ENCODE results near the gene HHATL.

The HHATL gene

DNA sequence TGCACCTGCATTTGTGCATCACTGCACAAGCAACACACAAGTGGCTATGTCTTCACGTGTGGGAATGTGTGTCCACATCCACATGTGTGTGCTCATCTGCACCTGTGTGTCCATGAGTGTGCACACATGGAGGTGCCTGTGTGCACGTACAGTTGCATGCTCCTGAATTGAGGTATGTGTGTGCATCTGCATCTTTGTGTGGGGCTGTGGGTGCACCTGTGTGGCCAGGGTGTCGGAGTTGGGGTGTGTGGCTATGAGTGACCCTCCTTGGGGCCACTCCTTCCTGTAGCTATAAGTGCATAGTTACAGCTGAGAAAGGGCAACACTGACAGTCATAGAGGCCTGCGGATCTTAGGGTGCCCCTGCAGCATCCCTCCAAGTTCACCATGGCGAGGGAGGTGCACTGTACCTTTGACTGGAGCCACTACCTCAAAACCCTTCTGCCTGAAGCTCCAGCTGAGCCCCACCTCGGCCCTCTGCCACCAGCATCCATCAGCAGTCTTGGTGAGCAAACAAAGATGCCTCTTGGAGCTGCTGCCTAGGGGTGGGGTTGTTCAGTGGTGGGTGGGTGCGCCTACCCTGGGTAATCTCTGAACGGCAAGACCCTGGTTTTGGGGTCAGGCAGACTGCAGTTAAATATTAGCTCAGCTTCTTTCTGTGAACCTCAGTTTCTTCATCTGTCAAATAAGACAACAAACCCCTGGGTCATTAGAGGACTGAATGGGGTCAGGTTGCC, 5.2 kb upstream of the HHATL start:
- Histone ChIP-seq H3K9me3 (ENCODE audit: control insufficient read depth, insufficient read depth, low read depth, low read length) (no peaks in the 10 kb centered on the region), H3K4me3 (ENCODE audit: low read depth, low read length) (no peak overlapping the region), H3K36me3 (ENCODE audit: control insufficient read depth in 2 of 2, insufficient read depth in 1 of 2, low read length in 2 of 2) (no peaks in the 10 kb centered on the region), H3K27ac (ENCODE audit: extremely low read depth, low read depth, low read length) (no peak overlapping the region), H3K4me1 (ENCODE audit: control insufficient read depth, insufficient read depth, low read length) (no peaks in the 10 kb centered on the region)
- POLR2A ChIA-PET, result no interaction called here
- CTCF ChIA-PET, result no interaction called here
- no peak for TF ChIP-seq ZNF266 (tag by site-specific recombination; IDR thresholded peaks at IDR 0.05; ENCODE audit: low read depth)
- TF ChIP-seq, protein P1, sequence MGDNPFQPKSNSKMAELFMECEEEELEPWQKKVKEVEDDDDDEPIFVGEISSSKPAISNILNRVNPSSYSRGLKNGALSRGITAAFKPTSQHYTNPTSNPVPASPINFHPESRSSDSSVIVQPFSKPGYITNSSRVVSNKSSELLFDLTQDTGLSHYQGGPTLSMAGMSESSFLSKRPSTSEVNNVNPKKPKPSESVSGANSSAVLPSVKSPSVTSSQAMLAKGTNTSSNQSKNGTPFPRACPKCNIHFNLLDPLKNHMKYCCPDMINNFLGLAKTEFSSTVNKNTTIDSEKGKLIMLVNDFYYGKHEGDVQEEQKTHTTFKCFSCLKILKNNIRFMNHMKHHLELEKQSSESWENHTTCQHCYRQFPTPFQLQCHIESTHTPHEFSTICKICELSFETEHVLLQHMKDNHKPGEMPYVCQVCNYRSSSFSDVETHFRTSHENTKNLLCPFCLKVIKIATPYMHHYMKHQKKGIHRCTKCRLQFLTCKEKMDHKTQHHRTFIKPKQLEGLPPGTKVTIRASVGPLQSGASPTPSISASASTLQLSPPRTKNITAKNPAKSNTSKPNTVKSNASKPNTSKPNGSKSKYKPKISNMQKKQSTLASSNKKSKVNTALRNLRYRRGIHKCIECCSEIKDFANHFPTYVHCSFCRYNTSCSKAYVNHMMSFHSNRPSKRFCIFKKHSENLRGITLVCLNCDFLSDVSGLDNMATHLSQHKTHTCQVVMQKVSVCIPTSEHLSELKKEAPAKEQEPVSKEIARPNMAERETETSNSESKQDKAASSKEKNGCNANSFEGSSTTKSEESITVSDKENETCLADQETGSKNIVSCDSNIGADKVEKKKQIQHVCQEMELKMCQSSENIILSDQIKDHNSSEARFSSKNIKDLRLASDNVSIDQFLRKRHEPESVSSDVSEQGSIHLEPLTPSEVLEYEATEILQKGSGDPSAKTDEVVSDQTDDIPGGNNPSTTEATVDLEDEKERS (tag by site-specific recombination; IDR thresholded peaks at IDR 0.05), result no peak
- no peak for TF ChIP-seq ZSCAN23 (tag by site-specific recombination; IDR thresholded peaks at IDR 0.05)
- TF ChIP-seq, protein P2, sequence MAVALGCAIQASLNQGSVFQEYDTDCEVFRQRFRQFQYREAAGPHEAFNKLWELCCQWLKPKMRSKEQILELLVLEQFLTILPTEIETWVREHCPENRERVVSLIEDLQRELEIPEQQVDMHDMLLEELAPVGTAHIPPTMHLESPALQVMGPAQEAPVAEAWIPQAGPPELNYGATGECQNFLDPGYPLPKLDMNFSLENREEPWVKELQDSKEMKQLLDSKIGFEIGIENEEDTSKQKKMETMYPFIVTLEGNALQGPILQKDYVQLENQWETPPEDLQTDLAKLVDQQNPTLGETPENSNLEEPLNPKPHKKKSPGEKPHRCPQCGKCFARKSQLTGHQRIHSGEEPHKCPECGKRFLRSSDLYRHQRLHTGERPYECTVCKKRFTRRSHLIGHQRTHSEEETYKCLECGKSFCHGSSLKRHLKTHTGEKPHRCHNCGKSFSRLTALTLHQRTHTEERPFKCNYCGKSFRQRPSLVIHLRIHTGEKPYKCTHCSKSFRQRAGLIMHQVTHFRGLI (tag by site-specific recombination; IDR thresholded peaks at IDR 0.05), result no peak

DNA sequence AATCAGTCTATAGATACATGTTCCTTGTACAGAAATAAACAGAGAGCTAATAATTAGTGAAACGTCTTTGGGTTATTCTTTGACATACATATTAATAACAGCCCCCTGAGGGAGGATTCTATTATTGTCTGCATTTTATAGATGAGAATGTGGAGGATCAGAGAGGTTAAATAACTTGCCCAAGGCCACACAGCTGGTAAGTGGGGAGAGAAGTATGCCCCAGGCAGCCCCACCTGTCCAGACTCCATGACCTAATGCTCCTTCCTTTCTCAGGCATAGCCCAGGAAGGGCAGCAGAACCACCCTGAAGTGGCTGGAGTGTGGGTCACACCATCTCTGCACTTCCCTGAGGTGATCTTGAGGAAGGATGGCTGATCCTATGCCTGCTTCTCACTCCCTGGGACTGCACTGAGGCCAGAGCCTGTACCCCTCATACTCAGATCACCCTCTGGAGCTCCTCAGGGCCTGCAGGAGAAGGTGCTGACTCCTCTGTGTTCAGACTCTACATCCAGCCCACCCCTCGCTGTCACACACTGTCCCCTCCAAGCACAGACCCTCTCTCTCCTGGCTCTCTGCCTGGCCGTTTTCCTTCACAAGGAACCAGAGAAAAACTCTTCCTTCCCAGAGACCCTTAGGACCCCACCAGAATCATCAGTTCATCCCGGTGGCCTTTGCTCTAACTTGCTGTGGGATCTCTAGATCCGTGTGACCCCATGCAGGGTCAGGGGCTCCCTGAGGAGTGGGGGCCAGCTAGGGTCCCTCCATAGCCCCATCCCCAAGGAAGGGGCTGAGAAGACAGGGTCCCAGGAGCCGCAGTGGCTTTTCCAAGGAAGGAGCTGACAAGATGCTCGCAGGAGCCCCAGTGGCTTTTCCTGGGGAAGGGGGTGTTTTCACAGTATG, 4.4 kb upstream of the HHATL start:
- no peak overlapping the region for H3K27ac ChIP-seq (ENCODE audit: extremely low read depth, low read depth, low read length)
- no peaks in the 10 kb centered on the region for H3K4me1 ChIP-seq (ENCODE audit: control insufficient read depth, insufficient read depth, low read length)
- ChIA-PET POLR2A (no interaction called here), CTCF (no interaction called here)
- H3K4me3 ChIP-seq (ENCODE audit: low read depth, low read length), result no peak overlapping the region
- TF ChIP-seq, protein P3, sequence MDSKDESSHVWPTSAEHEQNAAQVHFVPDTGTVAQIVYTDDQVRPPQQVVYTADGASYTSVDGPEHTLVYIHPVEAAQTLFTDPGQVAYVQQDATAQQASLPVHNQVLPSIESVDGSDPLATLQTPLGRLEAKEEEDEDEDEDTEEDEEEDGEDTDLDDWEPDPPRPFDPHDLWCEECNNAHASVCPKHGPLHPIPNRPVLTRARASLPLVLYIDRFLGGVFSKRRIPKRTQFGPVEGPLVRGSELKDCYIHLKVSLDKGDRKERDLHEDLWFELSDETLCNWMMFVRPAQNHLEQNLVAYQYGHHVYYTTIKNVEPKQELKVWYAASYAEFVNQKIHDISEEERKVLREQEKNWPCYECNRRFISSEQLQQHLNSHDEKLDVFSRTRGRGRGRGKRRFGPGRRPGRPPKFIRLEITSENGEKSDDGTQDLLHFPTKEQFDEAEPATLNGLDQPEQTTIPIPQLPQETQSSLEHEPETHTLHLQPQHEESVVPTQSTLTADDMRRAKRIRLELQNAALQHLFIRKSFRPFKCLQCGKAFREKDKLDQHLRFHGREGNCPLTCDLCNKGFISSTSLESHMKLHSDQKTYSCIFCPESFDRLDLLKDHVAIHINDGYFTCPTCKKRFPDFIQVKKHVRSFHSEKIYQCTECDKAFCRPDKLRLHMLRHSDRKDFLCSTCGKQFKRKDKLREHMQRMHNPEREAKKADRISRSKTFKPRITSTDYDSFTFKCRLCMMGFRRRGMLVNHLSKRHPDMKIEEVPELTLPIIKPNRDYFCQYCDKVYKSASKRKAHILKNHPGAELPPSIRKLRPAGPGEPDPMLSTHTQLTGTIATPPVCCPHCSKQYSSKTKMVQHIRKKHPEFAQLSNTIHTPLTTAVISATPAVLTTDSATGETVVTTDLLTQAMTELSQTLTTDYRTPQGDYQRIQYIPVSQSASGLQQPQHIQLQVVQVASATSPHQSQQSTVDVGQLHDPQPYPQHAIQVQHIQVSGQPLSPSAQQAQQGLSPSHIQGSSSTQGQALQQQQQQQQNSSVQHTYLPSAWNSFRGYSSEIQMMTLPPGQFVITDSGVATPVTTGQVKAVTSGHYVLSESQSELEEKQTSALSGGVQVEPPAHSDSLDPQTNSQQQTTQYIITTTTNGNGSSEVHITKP (tag by site-specific recombination; IDR thresholded peaks at IDR 0.05), result peak; percentile 82
- TF ChIP-seq, protein P4, sequence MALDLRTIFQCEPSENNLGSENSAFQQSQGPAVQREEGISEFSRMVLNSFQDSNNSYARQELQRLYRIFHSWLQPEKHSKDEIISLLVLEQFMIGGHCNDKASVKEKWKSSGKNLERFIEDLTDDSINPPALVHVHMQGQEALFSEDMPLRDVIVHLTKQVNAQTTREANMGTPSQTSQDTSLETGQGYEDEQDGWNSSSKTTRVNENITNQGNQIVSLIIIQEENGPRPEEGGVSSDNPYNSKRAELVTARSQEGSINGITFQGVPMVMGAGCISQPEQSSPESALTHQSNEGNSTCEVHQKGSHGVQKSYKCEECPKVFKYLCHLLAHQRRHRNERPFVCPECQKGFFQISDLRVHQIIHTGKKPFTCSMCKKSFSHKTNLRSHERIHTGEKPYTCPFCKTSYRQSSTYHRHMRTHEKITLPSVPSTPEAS (tag by site-specific recombination; IDR thresholded peaks at IDR 0.05), result no peak
- no peak for TF ChIP-seq SCRT2 (tag by site-specific recombination; IDR thresholded peaks at IDR 0.05)
- H3K9me3 ChIP-seq (ENCODE audit: control insufficient read depth, insufficient read depth, low read depth, low read length), result no peaks in the 10 kb centered on the region
- H3K36me3 ChIP-seq (ENCODE audit: control insufficient read depth in 2 of 2, insufficient read depth in 1 of 2, low read length in 2 of 2), result no peaks in the 10 kb centered on the region

DNA sequence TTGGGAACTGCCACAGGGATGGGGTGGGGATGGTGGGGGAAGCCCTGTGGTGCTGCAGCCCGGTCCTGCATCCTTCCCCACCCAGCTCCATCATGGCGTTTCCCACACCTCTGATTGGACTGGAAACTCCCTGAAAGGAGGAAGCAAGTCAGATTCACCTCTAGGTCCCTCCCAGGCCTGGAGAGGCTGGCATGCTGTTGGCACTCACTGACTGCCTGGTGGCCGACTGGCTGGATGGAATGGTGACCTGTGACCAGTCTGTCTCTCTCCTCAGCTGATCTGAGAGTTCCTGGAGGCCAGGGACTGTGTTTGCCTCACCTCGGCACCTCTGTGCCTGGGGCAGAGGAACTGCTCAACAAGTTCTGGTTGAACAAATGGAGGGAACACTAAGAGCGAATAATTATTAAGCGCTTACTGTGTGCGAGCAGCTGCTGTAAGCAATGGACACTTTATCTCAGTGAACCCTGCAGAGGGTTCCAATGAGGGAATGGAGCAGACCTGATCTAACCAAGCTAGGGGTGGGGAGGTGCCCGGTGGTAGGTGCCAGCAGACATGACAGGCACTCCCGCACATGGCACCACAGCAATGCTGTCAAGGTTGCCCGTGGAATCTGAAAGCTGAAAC, 3.5 kb upstream of the HHATL start:
- H3K9me3 ChIP-seq (ENCODE audit: control insufficient read depth, insufficient read depth, low read depth, low read length), result no peaks in the 10 kb centered on the region
- H3K4me3 ChIP-seq (ENCODE audit: low read depth, low read length), result no peak overlapping the region
- H3K36me3 ChIP-seq (ENCODE audit: control insufficient read depth in 2 of 2, insufficient read depth in 1 of 2, low read length in 2 of 2), result no peaks in the 10 kb centered on the region
- POLR2A ChIA-PET, result no interaction called here
- H3K27ac ChIP-seq (ENCODE audit: extremely low read depth, low read depth, low read length), result no peak overlapping the region
- CTCF ChIA-PET, result no interaction called here
- H3K4me1 ChIP-seq (ENCODE audit: control insufficient read depth, insufficient read depth, low read length), result no peaks in the 10 kb centered on the region
- no peak for TF ChIP-seq OSR2 (tag by site-specific recombination; IDR thresholded peaks at IDR 0.05)
- no peak for TF ChIP-seq ZNF76 (tag by site-specific recombination; IDR thresholded peaks at IDR 0.05; ENCODE audit: borderline replicate concordance, low read depth)
- TF ChIP-seq ZNF223 (tag by site-specific recombination; IDR thresholded peaks at IDR 0.05), result no peak
- TF ChIP-seq, protein P5, sequence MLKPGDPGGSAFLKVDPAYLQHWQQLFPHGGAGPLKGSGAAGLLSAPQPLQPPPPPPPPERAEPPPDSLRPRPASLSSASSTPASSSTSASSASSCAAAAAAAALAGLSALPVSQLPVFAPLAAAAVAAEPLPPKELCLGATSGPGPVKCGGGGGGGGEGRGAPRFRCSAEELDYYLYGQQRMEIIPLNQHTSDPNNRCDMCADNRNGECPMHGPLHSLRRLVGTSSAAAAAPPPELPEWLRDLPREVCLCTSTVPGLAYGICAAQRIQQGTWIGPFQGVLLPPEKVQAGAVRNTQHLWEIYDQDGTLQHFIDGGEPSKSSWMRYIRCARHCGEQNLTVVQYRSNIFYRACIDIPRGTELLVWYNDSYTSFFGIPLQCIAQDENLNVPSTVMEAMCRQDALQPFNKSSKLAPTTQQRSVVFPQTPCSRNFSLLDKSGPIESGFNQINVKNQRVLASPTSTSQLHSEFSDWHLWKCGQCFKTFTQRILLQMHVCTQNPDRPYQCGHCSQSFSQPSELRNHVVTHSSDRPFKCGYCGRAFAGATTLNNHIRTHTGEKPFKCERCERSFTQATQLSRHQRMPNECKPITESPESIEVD (tag by site-specific recombination; IDR thresholded peaks at IDR 0.05), result no peak
- no peak for TF ChIP-seq ZNF558 (tag by site-specific recombination; IDR thresholded peaks at IDR 0.05)
- no peak for TF ChIP-seq ZNF707 (tag by site-specific recombination; IDR thresholded peaks at IDR 0.05)
